Measurements from ENCODE around the gene OPA1.

- TF ChIP-seq CTCF (IDR thresholded peaks at IDR 0.05) (no peak), POLR2A (IDR thresholded peaks at IDR 0.05) (no peak)
These were observed 109.1 kb downstream of the OPA1 start for GRCh38 chr3:193701953-193702635.
